ENCODE data around the gene SSBP4.

Gene SSBP4

GRCh38 chr19:18445262-18445948 lies 26.2 kb downstream of the SSBP4 start:
- TF ChIP-seq, protein P1, sequence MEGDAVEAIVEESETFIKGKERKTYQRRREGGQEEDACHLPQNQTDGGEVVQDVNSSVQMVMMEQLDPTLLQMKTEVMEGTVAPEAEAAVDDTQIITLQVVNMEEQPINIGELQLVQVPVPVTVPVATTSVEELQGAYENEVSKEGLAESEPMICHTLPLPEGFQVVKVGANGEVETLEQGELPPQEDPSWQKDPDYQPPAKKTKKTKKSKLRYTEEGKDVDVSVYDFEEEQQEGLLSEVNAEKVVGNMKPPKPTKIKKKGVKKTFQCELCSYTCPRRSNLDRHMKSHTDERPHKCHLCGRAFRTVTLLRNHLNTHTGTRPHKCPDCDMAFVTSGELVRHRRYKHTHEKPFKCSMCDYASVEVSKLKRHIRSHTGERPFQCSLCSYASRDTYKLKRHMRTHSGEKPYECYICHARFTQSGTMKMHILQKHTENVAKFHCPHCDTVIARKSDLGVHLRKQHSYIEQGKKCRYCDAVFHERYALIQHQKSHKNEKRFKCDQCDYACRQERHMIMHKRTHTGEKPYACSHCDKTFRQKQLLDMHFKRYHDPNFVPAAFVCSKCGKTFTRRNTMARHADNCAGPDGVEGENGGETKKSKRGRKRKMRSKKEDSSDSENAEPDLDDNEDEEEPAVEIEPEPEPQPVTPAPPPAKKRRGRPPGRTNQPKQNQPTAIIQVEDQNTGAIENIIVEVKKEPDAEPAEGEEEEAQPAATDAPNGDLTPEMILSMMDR (conservative IDR thresholded peaks at IDR 0.05; ENCODE audit: low read depth, low read length): no peak

GRCh38 chr19:18446145-18446810 lies 27.1 kb downstream of the SSBP4 start:
- no peak overlapping the region for H3K4me3 ChIP-seq (ENCODE audit: low read length)
- TF ChIP-seq, protein P1 (conservative IDR thresholded peaks at IDR 0.05; ENCODE audit: low read depth, low read length): no peak
- no peak for DNase-seq (ENCODE audit: low read depth)

More at GRCh38 chr19:18445262-18445948, 26.2 kb downstream of the SSBP4 start:
- no peak for DNase-seq (ENCODE audit: low read depth)
- H3K4me3 ChIP-seq (ENCODE audit: low read length): no peak overlapping the region

- DNase-seq (ENCODE audit: low read depth): no peak
- no peak overlapping the region for H3K4me3 ChIP-seq (ENCODE audit: low read length)
- TF ChIP-seq, protein P1 (conservative IDR thresholded peaks at IDR 0.05; ENCODE audit: low read depth, low read length): no peak
Observed at GRCh38 chr19:18446811-18447359, 27.7 kb downstream of the SSBP4 start.

- no peak overlapping the region for H3K4me3 ChIP-seq (ENCODE audit: low read length)
- no peak for DNase-seq (ENCODE audit: low read depth)
- TF ChIP-seq, protein P1 (conservative IDR thresholded peaks at IDR 0.05; ENCODE audit: low read depth, low read length): no peak
Observed at GRCh38 chr19:18449552-18449951, 30.4 kb downstream of the SSBP4 start.

GRCh38 chr19:18450021-18450930 lies 31.1 kb downstream of the SSBP4 start:
- no peak for DNase-seq (ENCODE audit: low read depth)
- no peak overlapping the region for H3K4me3 ChIP-seq (ENCODE audit: low read length)
- TF ChIP-seq, protein P1 (conservative IDR thresholded peaks at IDR 0.05; ENCODE audit: low read depth, low read length): no peak

DNA sequence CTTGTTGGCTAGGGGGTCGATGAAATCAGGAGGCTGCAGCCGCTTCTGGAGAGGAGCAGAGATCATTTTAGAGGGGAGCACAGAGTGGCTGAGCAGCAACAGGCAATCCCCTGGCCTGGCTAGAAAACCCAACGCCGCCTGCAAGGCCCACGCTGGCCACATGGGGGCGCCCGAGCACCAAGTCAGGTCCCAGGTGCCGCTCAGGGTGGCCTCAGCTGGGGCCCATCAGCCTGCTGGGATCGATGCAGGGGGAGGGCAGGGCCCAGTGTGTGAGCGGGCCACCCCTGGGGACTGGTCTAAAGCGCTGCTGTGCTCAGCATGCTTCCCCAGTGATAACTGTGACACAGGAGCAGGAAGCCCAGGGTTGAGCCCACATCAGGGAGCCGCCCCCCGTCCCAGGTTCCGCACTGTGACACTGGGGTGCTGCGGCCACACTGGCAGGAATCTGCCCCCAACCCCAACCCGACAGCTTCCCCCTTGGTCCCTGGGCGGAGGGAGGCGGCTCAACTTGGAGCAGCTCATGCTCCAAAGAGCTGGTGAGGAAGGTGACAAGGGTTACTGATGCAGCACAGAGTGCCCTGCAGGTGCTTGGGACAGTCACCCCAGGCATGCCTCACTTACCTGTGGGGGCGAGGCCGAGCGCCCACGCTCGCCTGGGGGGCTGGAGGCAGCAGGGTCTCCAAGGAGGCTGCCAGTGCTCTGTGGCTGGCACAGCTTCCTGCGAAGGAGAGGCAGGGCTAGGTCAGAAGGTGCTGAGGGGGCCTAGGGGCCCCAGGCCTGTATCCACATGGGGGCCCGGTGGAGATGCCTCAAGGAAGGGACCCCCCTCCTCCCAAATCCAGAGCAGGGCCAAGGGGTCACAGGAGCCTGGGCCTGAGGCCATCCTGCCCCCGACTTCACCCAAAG lies 32.0 kb downstream of the SSBP4 start:
- DNase-seq (ENCODE audit: low read depth): no peak
- no peak overlapping the region for H3K4me3 ChIP-seq (ENCODE audit: low read length)
- TF ChIP-seq, protein P1 (conservative IDR thresholded peaks at IDR 0.05; ENCODE audit: low read depth, low read length): peak; percentile 95
